NCI-H460 (cell line): ENCODE data around the gene BEND5. TPM values are rescaled to one million over a fixed set of nuclear protein-coding genes. Genes with fewer than 3 reads are reported as not detected.

Experiments used
- DNase-seq: peaks from one replicate; pipeline ENCODE4 v3.0.0-alpha.2; 2016; ENCODE audit warnings: low read depth; ENCODE audit errors: extremely low read depth
- total RNA-seq: library from RNA; depleted of rRNA; stranded (reverse); fragments of >200 nt; shearing (Covaris generic); gene quantifications from 2 replicates; pipeline ENCODE4 v1.2.3, GENCODE V29; 2014

Gene BEND5
- total RNA-seq, 1 experiment from 2014 or later, result not detected

GRCh38 chr1:48767975-48768510 lies 8.6 kb downstream of the BEND5 start:
- DNase-seq, result no peak

GRCh38 chr1:48765335-48765734 lies 11.4 kb downstream of the BEND5 start:
- no peak for DNase-seq

- no peak for DNase-seq
Measured at GRCh38 chr1:48761986-48762385, 14.7 kb downstream of the BEND5 start.

GRCh38 chr1:48761411-48761810 lies 15.3 kb downstream of the BEND5 start:
- no peak for DNase-seq

- no peak for DNase-seq
Measured at GRCh38 chr1:48760857-48761256, 15.8 kb downstream of the BEND5 start.

- DNase-seq, result no peak
Measured at GRCh38 chr1:48758976-48759375, 17.7 kb downstream of the BEND5 start.

GRCh38 chr1:48757363-48757762 lies 19.3 kb downstream of the BEND5 start:
- no peak for DNase-seq

- no peak for DNase-seq
Measured at GRCh38 chr1:48756683-48757316, 19.9 kb downstream of the BEND5 start.

- DNase-seq, result no peak
Measured at GRCh38 chr1:48753293-48753692, 23.4 kb downstream of the BEND5 start.

GRCh38 chr1:48750109-48750508 lies 26.6 kb downstream of the BEND5 start:
- no peak for DNase-seq

- DNase-seq, result no peak
Measured at GRCh38 chr1:48749068-48749467, 27.6 kb downstream of the BEND5 start.

- DNase-seq, result no peak
Measured at GRCh38 chr1:48746906-48747305, 29.8 kb downstream of the BEND5 start.

GRCh38 chr1:48744032-48744431 lies 32.7 kb downstream of the BEND5 start:
- DNase-seq, result no peak

GRCh38 chr1:48743480-48743879 lies 33.2 kb downstream of the BEND5 start:
- DNase-seq, result no peak

- no peak for DNase-seq
Measured at GRCh38 chr1:48741380-48741779, 35.3 kb downstream of the BEND5 start.

- DNase-seq, result no peak
Measured at GRCh38 chr1:48740621-48741020, 36.1 kb downstream of the BEND5 start.

GRCh38 chr1:48739091-48739490 lies 37.6 kb downstream of the BEND5 start:
- no peak for DNase-seq

GRCh38 chr1:48738356-48738755 lies 38.3 kb downstream of the BEND5 start:
- no peak for DNase-seq

GRCh38 chr1:48735796-48736195 lies 40.9 kb downstream of the BEND5 start:
- DNase-seq, result no peak

- DNase-seq, result no peak
Measured at GRCh38 chr1:48730164-48730910, 46.4 kb downstream of the BEND5 start.

GRCh38 chr1:48728584-48728983 lies 48.1 kb downstream of the BEND5 start:
- DNase-seq, result no peak

GRCh38 chr1:48726557-48727215 lies 50.0 kb downstream of the BEND5 start:
- no peak for DNase-seq
